WTC11 (cell line): ENCODE results near the gene PTPN6. TPM values are rescaled to one million over a fixed set of nuclear protein-coding genes. Genes with fewer than 3 reads are reported as not detected.

Experiments used
- ATAC-seq: fragments of 200-7000 bp; cut with Tn5 transposase; 2 replicates; pipeline ENCODE4 v1.10.0; 2021; ENCODE audit warnings: mild to moderate bottlenecking, moderate library complexity
- CTCF ChIA-PET: fragments of 300-600 bp; sonication (Branson Sonifier 250); formaldehyde crosslinking; loops from one replicate; lab custom pipeline; 2021; ENCODE audit warnings: antibody characterized with exemption; lab: Charles Lee
- POLR2A ChIA-PET: fragments of 350-600 bp; sonication (Branson Sonifier 250); formaldehyde crosslinking; loops from one replicate; lab custom pipeline; 2021; ENCODE audit warnings: antibody characterized with exemption; lab: Charles Lee
- DNase-seq: peaks from one replicate; pipeline ENCODE4 v3.0.0; 2021; ENCODE audit warnings: low spot score
- H3K27ac Mint-ChIP-seq: 2 replicates; pipeline ENCODE4 v1.8.0; 2021; ENCODE audit warnings: mixed read lengths
- H3K27me3 Mint-ChIP-seq: 2 replicates; pipeline ENCODE4 v1.8.0; 2021; ENCODE audit warnings: low read depth, mild to moderate bottlenecking, moderate library complexity, mixed read lengths
- H3K36me3 Mint-ChIP-seq: 2 replicates; pipeline ENCODE4 v1.8.0; 2021; ENCODE audit warnings: mixed read lengths
- H3K4me1 Mint-ChIP-seq: 2 replicates; pipeline ENCODE4 v1.8.0; 2022; ENCODE audit warnings: mixed read lengths
- H3K4me3 Mint-ChIP-seq: 2 replicates; pipeline ENCODE4 v1.8.0; 2021; ENCODE audit warnings: mild to moderate bottlenecking, moderate library complexity, mixed read lengths
- H3K9me3 Mint-ChIP-seq: 2 replicates; pipeline ENCODE4 v1.8.0; 2021; ENCODE audit warnings: mixed read lengths
- ATF6 ChIP-seq: sonication (generic); formaldehyde crosslinking; IDR thresholded peaks from 2 replicates; pipeline ENCODE4 v1.8.1; 2023; ENCODE audit warnings: mild to moderate bottlenecking, missing genetic modification reagents
- CBFB ChIP-seq: sonication (generic); formaldehyde crosslinking; IDR thresholded peaks from 2 replicates; pipeline ENCODE4 v1.8.1; 2022; ENCODE audit warnings: mild to moderate bottlenecking, low read depth, missing genetic modification reagents
- E2F4 ChIP-seq: sonication (generic); formaldehyde crosslinking; IDR thresholded peaks from 2 replicates; pipeline ENCODE4 v1.8.1; 2022; ENCODE audit warnings: low read depth, mild to moderate bottlenecking, moderate library complexity, missing genetic modification reagents, borderline replicate concordance
- GABPB1 ChIP-seq: sonication (generic); formaldehyde crosslinking; IDR thresholded peaks from 2 replicates; pipeline ENCODE4 v1.8.1; 2023; ENCODE audit warnings: mild to moderate bottlenecking, missing genetic modification reagents
- HMGA2 ChIP-seq: fragments of 250-450 bp; sonication (Bioruptor Pico); IDR thresholded peaks from 2 replicates; pipeline ENCODE4 v1.4.0; 2021; ENCODE audit warnings: mild to moderate bottlenecking, moderate library complexity
- IRF1 ChIP-seq: sonication (generic); formaldehyde crosslinking; IDR thresholded peaks from 2 replicates; pipeline ENCODE4 v1.8.0; 2023; ENCODE audit warnings: missing genetic modification reagents
- JUN ChIP-seq: sonication (generic); formaldehyde crosslinking; IDR thresholded peaks from 2 replicates; pipeline ENCODE4 v1.8.0; 2023; ENCODE audit warnings: mild to moderate bottlenecking, missing genetic modification reagents
- KAT7 ChIP-seq: sonication (generic); formaldehyde crosslinking; IDR thresholded peaks from 2 replicates; pipeline ENCODE4 v1.8.1; 2023; ENCODE audit warnings: missing genetic modification reagents, mild to moderate bottlenecking, borderline replicate concordance
- MAX ChIP-seq: sonication (generic); formaldehyde crosslinking; IDR thresholded peaks from 2 replicates; pipeline ENCODE4 v1.8.0; 2022; ENCODE audit warnings: mild to moderate bottlenecking, missing genetic modification reagents
- MXD4 ChIP-seq: fragments of 250-450 bp; sonication (Bioruptor Pico); IDR thresholded peaks from 2 replicates; pipeline ENCODE4 v1.8.0; 2021; ENCODE audit warnings: mild to moderate bottlenecking, moderate library complexity, borderline replicate concordance
- NFYB ChIP-seq: sonication (generic); formaldehyde crosslinking; conservative IDR thresholded peaks from 2 replicates; pipeline ENCODE4 v1.8.0; 2022; ENCODE audit warnings: low read depth, missing genetic modification reagents
- NR3C1 ChIP-seq: sonication (generic); formaldehyde crosslinking; conservative IDR thresholded peaks from 2 replicates; pipeline ENCODE4 v1.8.1; 2023; ENCODE audit warnings: low read depth, mild to moderate bottlenecking, missing genetic modification reagents
- OVOL2 ChIP-seq: fragments of 250-450 bp; sonication (Bioruptor Pico); IDR thresholded peaks from 2 replicates; pipeline ENCODE4 v1.9.0; 2021; ENCODE audit warnings: mild to moderate bottlenecking, borderline replicate concordance
- PREB ChIP-seq: sonication (generic); formaldehyde crosslinking; IDR thresholded peaks from 2 replicates; pipeline ENCODE4 v1.8.1; 2022; ENCODE audit warnings: mild to moderate bottlenecking, missing genetic modification reagents, moderate library complexity, borderline replicate concordance
- SOX15 ChIP-seq: fragments of 250-450 bp; sonication (Bioruptor Pico); IDR thresholded peaks from 2 replicates; pipeline ENCODE4 v1.9.0; 2021; ENCODE audit warnings: mild to moderate bottlenecking
- SP1 ChIP-seq: sonication (generic); formaldehyde crosslinking; conservative IDR thresholded peaks from 2 replicates; pipeline ENCODE4 v1.8.1; 2022; ENCODE audit warnings: missing genetic modification reagents
- ZNF138 ChIP-seq: sonication (generic); formaldehyde crosslinking; conservative IDR thresholded peaks from 2 replicates; pipeline ENCODE4 v1.8.1; 2022; ENCODE audit warnings: mild to moderate bottlenecking, moderate library complexity, missing genetic modification reagents
- ZNF219 ChIP-seq: sonication (generic); formaldehyde crosslinking; IDR thresholded peaks from 2 replicates; pipeline ENCODE4 v1.8.0; 2023; ENCODE audit warnings: missing genetic modification reagents, mild to moderate bottlenecking, borderline replicate concordance
- ZNF317 ChIP-seq: sonication (generic); formaldehyde crosslinking; IDR thresholded peaks from 2 replicates; pipeline ENCODE4 v1.8.1; 2023; ENCODE audit warnings: low read depth, mild to moderate bottlenecking, moderate library complexity, missing genetic modification reagents, borderline replicate concordance
- ZNF396 ChIP-seq: fragments of 250-450 bp; sonication (Bioruptor Pico); IDR thresholded peaks from 2 replicates; pipeline ENCODE4 v1.8.0; 2021; ENCODE audit warnings: mild to moderate bottlenecking, moderate library complexity, borderline replicate concordance
- ZNF416 ChIP-seq: fragments of 250-450 bp; sonication (Bioruptor Pico); IDR thresholded peaks from 2 replicates; pipeline ENCODE4 v1.9.0; 2021; ENCODE audit warnings: mild to moderate bottlenecking, inconsistent platforms
- ZNF423 ChIP-seq: fragments of 250-450 bp; sonication (Bioruptor Pico); IDR thresholded peaks from 2 replicates; pipeline ENCODE4 v2.1.2; 2022; ENCODE audit warnings: mild to moderate bottlenecking, moderate library complexity
- total RNA-seq: library from RNA; stranded (reverse); gene quantifications from 3 replicates; pipeline ENCODE4 v1.2.3, GENCODE V29; 2021
- TF ChIP-seq, protein P1 (sequence below): fragments of 250-450 bp; sonication (Bioruptor Pico); IDR thresholded peaks from 2 replicates; pipeline ENCODE4 v1.9.0; 2021; ENCODE audit warnings: moderate library complexity, mild to moderate bottlenecking, inconsistent platforms, borderline replicate concordance

The PTPN6 gene
- total RNA-seq, 1 experiment from 2014 or later: 27.1 TPM

GRCh38 chr12:6975297-6976032, 24.3 kb downstream of the PTPN6 start:
- H3K27ac Mint-ChIP-seq: no peak overlapping the region

GRCh38 chr12:6977653-6978052, 26.5 kb downstream of the PTPN6 start:
- DNase-seq (no peak), ATAC-seq (no peak)
- no peaks in the 10 kb centered on the region for H3K27me3 Mint-ChIP-seq
- H3K9me3 Mint-ChIP-seq: no peaks in the 10 kb centered on the region
- H3K4me3 Mint-ChIP-seq: no peak overlapping the region
- POLR2A ChIA-PET: interaction anchor here (1.1 kb wide), 1 partner anchor 31 kb away, joined by 3 read pairs; no protein-coding TSS in a partner anchor
- CTCF ChIA-PET: interaction anchor here (0.5 to 1.6 kb wide), 3 partner anchors 44 to 131 kb away, joined by 3 to 4 read pairs (median 4); no protein-coding TSS in a partner anchor
- H3K4me1 Mint-ChIP-seq: peaks cover 7% of the 10 kb centered on the region
- H3K36me3 Mint-ChIP-seq: peaks cover 69% of the 10 kb centered on the region
- no peak overlapping the region; the same call in 1 of the 2 replicates for H3K27ac Mint-ChIP-seq
- TF ChIP-seq, protein P1, sequence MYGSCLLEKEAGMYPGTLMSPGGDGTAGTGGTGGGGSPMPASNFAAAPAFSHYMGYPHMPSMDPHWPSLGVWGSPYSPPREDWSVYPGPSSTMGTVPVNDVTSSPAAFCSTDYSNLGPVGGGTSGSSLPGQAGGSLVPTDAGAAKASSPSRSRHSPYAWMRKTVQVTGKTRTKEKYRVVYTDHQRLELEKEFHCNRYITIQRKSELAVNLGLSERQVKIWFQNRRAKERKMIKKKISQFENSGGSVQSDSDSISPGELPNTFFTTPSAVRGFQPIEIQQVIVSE: no peak
- TF ChIP-seq SP1 (CRISPR knock-in tag): no peak
- no peak for TF ChIP-seq ATF6
- TF ChIP-seq JUN (CRISPR knock-in tag): no peak
- TF ChIP-seq MXD4: no peak
- TF ChIP-seq GABPB1 (CRISPR knock-in tag): no peak
- TF ChIP-seq NFYB (CRISPR knock-in tag): no peak
- no peak for TF ChIP-seq CBFB
- no peak for TF ChIP-seq ZNF317 (CRISPR knock-in tag)

More at GRCh38 chr12:6975297-6976032, 24.3 kb downstream of the PTPN6 start:
- ATAC-seq (no peak), DNase-seq (no peak)
- peaks cover 60% of the 10 kb centered on the region for H3K36me3 Mint-ChIP-seq
- no peak overlapping the region for H3K4me3 Mint-ChIP-seq
- H3K9me3 Mint-ChIP-seq: no peaks in the 10 kb centered on the region
- peaks cover 10% of the 10 kb centered on the region for H3K4me1 Mint-ChIP-seq
- no peaks in the 10 kb centered on the region for H3K27me3 Mint-ChIP-seq
- CTCF ChIA-PET: interaction anchor here (1.2 to 1.8 kb wide), 3 partner anchors 13 to 103 kb away, joined by 4 to 5 read pairs (median 4); partner anchors contain the start of gene SPSB2
- POLR2A ChIA-PET: interaction anchor here (0.7 to 1.2 kb wide), 3 partner anchors 30 to 102 kb away, joined by 3 read pairs; partner anchors contain the start of genes LPCAT3 and SPSB2
- TF ChIP-seq ZNF396 (CRISPR knock-in tag): no peak
- no peak for TF ChIP-seq IRF1
- no peak for TF ChIP-seq OVOL2
- no peak for TF ChIP-seq SOX15 (CRISPR knock-in tag)
- no peak for TF ChIP-seq ZNF423
- TF ChIP-seq E2F4 (CRISPR knock-in tag): no peak
- TF ChIP-seq NR3C1 (CRISPR knock-in tag): no peak
- TF ChIP-seq MAX (CRISPR knock-in tag): no peak
- TF ChIP-seq ZNF416 (CRISPR knock-in tag): no peak
- TF ChIP-seq NFYB (CRISPR knock-in tag): no peak
- TF ChIP-seq PREB (CRISPR knock-in tag): no peak
- TF ChIP-seq ATF6: no peak
- TF ChIP-seq SP1 (CRISPR knock-in tag): no peak
- no peak for TF ChIP-seq KAT7 (CRISPR knock-in tag)
- TF ChIP-seq ZNF219 (CRISPR knock-in tag): no peak
- TF ChIP-seq HMGA2: no peak
- TF ChIP-seq ZNF138 (CRISPR knock-in tag): no peak
